ENCODE results near the gene RAB32.

- no peak for TF ChIP-seq CTCF (conservative IDR thresholded peaks at IDR 0.05)
- TF ChIP-seq EZH2 (IDR thresholded peaks at IDR 0.05; ENCODE audit: low read depth) = no peak
Observed at GRCh38 chr6:146595972-146596731, 52.5 kb downstream of the RAB32 start.

All from PC-9 (cell line).